ENCODE results near the gene HDAC4.

HDAC4 gene

GRCh38 chr2:239159476-239159911 lies 241.3 kb downstream of the HDAC4 start:
- no peak for DNase-seq

- no peak for DNase-seq
These were observed 242.0 kb downstream of the HDAC4 start for GRCh38 chr2:239158641-239159475.

GRCh38 chr2:239157771-239158170 lies 243.0 kb downstream of the HDAC4 start:
- DNase-seq, result no peak

GRCh38 chr2:239157269-239157668 lies 243.6 kb downstream of the HDAC4 start:
- no peak for DNase-seq

GRCh38 chr2:239156516-239157265 lies 244.1 kb downstream of the HDAC4 start:
- no peak for DNase-seq

- DNase-seq, result no peak
These were observed 244.9 kb downstream of the HDAC4 start for GRCh38 chr2:239155806-239156480.

- no peak for DNase-seq
These were observed 245.6 kb downstream of the HDAC4 start for GRCh38 chr2:239154971-239155805.

GRCh38 chr2:239153806-239154591 lies 246.8 kb downstream of the HDAC4 start:
- no peak for DNase-seq

- no peak for DNase-seq
These were observed 247.9 kb downstream of the HDAC4 start for GRCh38 chr2:239152916-239153305.

- no peak for DNase-seq
These were observed 248.4 kb downstream of the HDAC4 start for GRCh38 chr2:239152239-239152915.

GRCh38 chr2:239151201-239152131 lies 249.4 kb downstream of the HDAC4 start:
- DNase-seq, result no peak

GRCh38 chr2:239150125-239151011 lies 250.5 kb downstream of the HDAC4 start:
- DNase-seq, result no peak

- no peak for DNase-seq
These were observed 251.3 kb downstream of the HDAC4 start for GRCh38 chr2:239149501-239149900.

GRCh38 chr2:239148495-239149200 lies 252.2 kb downstream of the HDAC4 start:
- no peak for DNase-seq

GRCh38 chr2:239147376-239147775 lies 253.4 kb downstream of the HDAC4 start:
- DNase-seq, result no peak

- DNase-seq, result no peak
These were observed 254.1 kb downstream of the HDAC4 start for GRCh38 chr2:239146741-239147181.

- no peak for DNase-seq
These were observed 254.7 kb downstream of the HDAC4 start for GRCh38 chr2:239146011-239146641.

- no peak for DNase-seq
These were observed 255.2 kb downstream of the HDAC4 start for GRCh38 chr2:239145601-239146000.
